Stimulated activated CD8-positive, alpha-beta memory T cell treated with anti-CD3 and anti-CD28 coated beads, Interleukin-7, amount 100 ng/mL, for 48 hours (primary cell): ENCODE results near the gene MT1A.

ENCODE experiments used
- DNase-seq, 2 donors: peaks; one replicate each; pipeline ENCODE4 v3.0.0-alpha.2; 2020; ENCODE audit warnings: low read depth in 1 of 2; ENCODE audit errors: extremely low read depth in 1 of 2

The MT1A gene

DNA sequence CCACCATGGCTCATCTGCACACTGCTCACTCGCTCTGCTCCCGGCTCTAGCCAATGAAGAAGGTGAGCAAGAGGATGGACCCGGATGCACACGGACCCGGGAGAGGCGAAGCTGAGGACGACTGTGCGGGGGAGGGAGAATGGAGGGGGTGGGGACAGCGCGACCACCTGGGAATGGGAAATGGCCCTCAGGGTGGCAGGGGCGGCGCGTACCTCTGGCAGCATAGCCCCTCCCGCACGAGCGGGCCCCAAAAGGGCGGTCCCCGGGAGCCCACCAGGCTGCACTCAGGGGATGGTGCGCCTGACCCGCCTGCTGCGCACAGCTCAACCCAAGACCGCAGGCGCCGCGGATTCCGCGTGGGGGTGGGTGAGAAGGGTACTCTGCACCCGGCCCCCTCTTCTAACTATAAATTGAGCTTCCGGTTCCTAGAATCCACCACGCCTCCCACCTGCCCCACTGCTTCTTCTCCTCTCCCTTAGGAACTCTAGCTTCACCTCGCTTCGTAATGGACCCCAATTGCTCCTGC, 37.3 kb downstream of the MT1A start:
- peak in 1 of 2 donors; percentile 57 for DNase-seq

- no peak for DNase-seq
These were observed 39.0 kb downstream of the MT1A start for GRCh38 chr16:56677474-56677873.

- DNase-seq, result no peak
These were observed 40.7 kb downstream of the MT1A start for GRCh38 chr16:56679078-56679730.

- DNase-seq, result peak in 1 of 2 donors; percentile 34
These were observed 41.4 kb downstream of the MT1A start for GRCh38 chr16:56679818-56680217.

DNA sequence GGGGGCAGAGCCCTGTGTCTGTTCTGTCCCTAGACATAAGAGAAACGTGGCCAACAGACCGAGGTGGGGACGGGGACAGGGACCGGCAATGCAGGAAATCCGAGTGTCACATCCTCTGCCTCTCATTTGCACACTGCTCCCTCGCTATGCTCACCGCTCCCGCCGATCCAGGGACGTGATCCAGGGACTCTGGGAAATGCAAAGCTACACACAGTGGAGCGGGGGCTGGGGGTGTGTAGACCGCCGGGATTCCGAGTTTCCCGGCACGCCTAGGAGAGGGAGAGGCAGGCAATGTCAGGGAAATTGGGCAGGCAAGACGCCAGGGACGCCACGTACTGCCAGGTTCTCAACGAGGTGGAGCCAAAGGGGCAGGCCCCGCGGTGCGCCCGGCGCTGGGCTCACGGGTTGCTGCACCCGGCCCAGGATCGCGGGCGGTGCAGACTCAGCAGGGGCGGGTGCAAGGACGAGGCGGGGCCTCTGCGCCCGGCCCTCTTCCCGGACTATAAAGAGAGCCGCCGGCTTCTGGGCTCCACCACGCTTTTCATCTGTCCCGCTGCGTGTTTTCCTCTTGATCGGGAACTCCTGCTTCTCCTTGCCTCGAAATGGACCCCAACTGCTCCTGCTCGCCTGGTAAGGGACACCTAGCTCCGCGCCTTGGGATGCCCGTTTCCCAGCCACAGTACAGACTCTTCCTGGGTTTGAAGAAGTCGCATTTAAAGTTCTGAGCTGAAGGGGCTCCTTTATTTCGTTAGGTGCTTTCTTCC, 43.7 kb downstream of the MT1A start, which contains the start of gene MT1X:
Gene MT1X, plus strand, starts transcription at position 532 of the 764 bp plus-strand sequence. Its CDS starts 71 bp downstream, at position 603.
- DNase-seq, result peak; percentile 84 to 87

- no peak for DNase-seq
These were observed 44.4 kb downstream of the MT1A start for GRCh38 chr16:56682703-56683397.

- DNase-seq, result no peak
These were observed 45.1 kb downstream of the MT1A start for GRCh38 chr16:56683424-56684172.

GRCh38 chr16:56684256-56684925, 45.9 kb downstream of the MT1A start:
- DNase-seq, result no peak

- DNase-seq, result no peak
These were observed 46.6 kb downstream of the MT1A start for GRCh38 chr16:56684926-56685590.

DNA sequence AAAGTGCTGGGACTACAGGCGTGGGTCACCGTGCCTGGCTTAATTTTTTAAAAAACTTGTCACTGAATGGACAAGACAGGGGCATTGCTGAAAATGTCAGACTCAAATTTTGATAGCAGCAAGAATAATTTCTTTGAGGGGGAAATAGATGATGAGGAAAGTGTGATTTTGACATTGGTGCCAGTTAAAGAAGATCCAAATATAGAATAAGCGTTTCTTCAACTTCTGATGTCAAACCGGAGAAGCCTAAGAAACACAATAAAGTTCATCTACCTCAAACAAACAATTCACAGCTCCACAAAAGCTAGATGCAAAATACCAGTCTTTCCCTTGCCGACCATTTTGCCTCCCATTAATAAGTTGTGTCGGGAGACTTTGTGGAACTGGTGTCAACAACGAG, 48.3 kb downstream of the MT1A start:
- no peak for DNase-seq

DNA sequence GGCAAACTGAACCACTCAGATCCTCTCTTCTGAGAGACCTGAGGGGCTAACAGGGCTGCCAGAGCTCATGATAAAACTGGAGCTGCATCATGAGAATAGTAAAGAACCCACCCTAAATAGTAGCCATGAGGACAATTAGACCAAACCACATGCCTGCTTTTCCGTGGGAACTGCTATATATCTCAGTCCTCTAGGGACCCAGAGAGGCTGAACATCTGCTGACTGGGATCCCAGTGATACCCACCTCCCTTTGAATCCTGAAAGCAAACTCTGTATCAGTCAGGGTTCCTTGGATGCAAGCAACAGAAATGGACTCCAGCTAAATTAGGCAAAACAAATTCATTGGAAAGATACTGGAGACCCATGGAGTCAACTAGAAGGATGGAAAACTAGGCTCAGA, 50.3 kb downstream of the MT1A start:
- DNase-seq, result no peak

GRCh38 chr16:56689171-56689570, 50.7 kb downstream of the MT1A start:
- DNase-seq, result no peak
